Astrocyte (in vitro differentiated cells and primary cell): ENCODE data around the gene GCNT2. TPM values are rescaled to one million over a fixed set of nuclear protein-coding genes. Genes with fewer than 3 reads are reported as not detected.

Experiments used
- DNase-seq: peaks from one replicate; pipeline ENCODE4 v3.0.0-alpha.2; 2010; ENCODE audit warnings: low read depth
- FAIRE-seq: peaks from 2 replicates; lab custom pipeline; 2011; peaks lifted over from hg19 to GRCh38; lab: Jason Lieb, UNC
- H2AFZ ChIP-seq: 2 replicates; pipeline ENCODE4 v1.6.0; 2012; ENCODE audit warnings: low read depth, low read length, inconsistent platforms
- H3K27ac ChIP-seq: 2 replicates; pipeline ENCODE4 v1.5.1; 2011; ENCODE audit warnings: low read depth, low read length, inconsistent platforms
- H3K27me3 ChIP-seq: 2 replicates; pipeline ENCODE4 v1.6.0; 2011; ENCODE audit warnings: low read length, inconsistent platforms; ENCODE audit not compliant: insufficient read depth
- H3K36me3 ChIP-seq: 2 replicates; pipeline ENCODE4 v1.5.1; 2011; ENCODE audit warnings: low read length, inconsistent platforms; ENCODE audit not compliant: insufficient read depth
- H3K4me1 ChIP-seq: 2 replicates; pipeline ENCODE4 v1.5.1; 2011; ENCODE audit warnings: low read length, inconsistent platforms; ENCODE audit not compliant: insufficient read depth
- H3K4me2 ChIP-seq: 2 replicates; pipeline ENCODE4 v1.6.0; 2012; ENCODE audit warnings: low read length, inconsistent platforms
- H3K4me3 ChIP-seq: 2 replicates; pipeline ENCODE4 v1.5.1; 2011; ENCODE audit warnings: low read depth, mild to moderate bottlenecking, low read length, inconsistent platforms; ENCODE audit not compliant: insufficient read depth
- H3K79me2 ChIP-seq: 2 replicates; pipeline ENCODE4 v1.6.0; 2012; ENCODE audit warnings: mild to moderate bottlenecking, low read length, inconsistent platforms; ENCODE audit not compliant: insufficient read depth
- H3K9ac ChIP-seq: 2 replicates; pipeline ENCODE4 v1.6.0; 2012; ENCODE audit warnings: mild to moderate bottlenecking, low read length, inconsistent platforms
- H3K9me3 ChIP-seq: 2 replicates; pipeline ENCODE4 v1.5.1; 2012; ENCODE audit warnings: low read depth, mild to moderate bottlenecking, low read length, inconsistent platforms; ENCODE audit not compliant: insufficient read depth
- H4K20me1 ChIP-seq: 2 replicates; pipeline ENCODE4 v1.6.0; 2012; ENCODE audit warnings: low read length, inconsistent platforms; ENCODE audit not compliant: insufficient read depth
- H3K27ac Mint-ChIP-seq: one replicate; pipeline ENCODE4 v1.8.0; 2021; ENCODE audit warnings: mild to moderate bottlenecking, mixed read lengths; ENCODE audit not compliant: unreplicated experiment
- H3K27me3 Mint-ChIP-seq: one replicate; pipeline ENCODE4 v1.8.0; 2021; ENCODE audit warnings: low read depth, mixed read lengths; ENCODE audit not compliant: unreplicated experiment
- H3K36me3 Mint-ChIP-seq: one replicate; pipeline ENCODE4 v1.8.0; 2021; ENCODE audit warnings: low read depth, mixed read lengths; ENCODE audit not compliant: unreplicated experiment
- H3K4me1 Mint-ChIP-seq: one replicate; pipeline ENCODE4 v1.8.0; 2021; ENCODE audit warnings: low read depth, mixed read lengths; ENCODE audit not compliant: unreplicated experiment
- H3K4me3 Mint-ChIP-seq: one replicate; pipeline ENCODE4 v1.8.0; 2021; ENCODE audit warnings: mild to moderate bottlenecking, moderate library complexity, mixed read lengths; ENCODE audit not compliant: unreplicated experiment
- H3K9me3 Mint-ChIP-seq: one replicate; pipeline ENCODE4 v1.8.0; 2021; ENCODE audit warnings: mild to moderate bottlenecking, mixed read lengths; ENCODE audit not compliant: unreplicated experiment
- CTCF ChIP-seq: IDR thresholded peaks from 2 replicates; pipeline ENCODE4 v1.5.1; 2011; ENCODE audit warnings: low read depth, mild to moderate bottlenecking, inconsistent platforms, low read length, moderate library complexity; ENCODE audit not compliant: insufficient read depth
- EZH2 ChIP-seq: IDR thresholded peaks from 2 replicates; pipeline ENCODE4 v1.6.1; 2012; ENCODE audit warnings: mild to moderate bottlenecking, low read length, inconsistent platforms; ENCODE audit not compliant: insufficient read depth
- total RNA-seq: library from RNA; stranded (reverse); gene quantifications from 2 replicates; pipeline ENCODE4 v1.2.1, GENCODE V29; 2021

Gene GCNT2
- total RNA-seq, 1 donor from 2014 or later = 14.8 TPM

- Mint-ChIP-seq H3K9me3 (peaks cover 2% of the 10 kb centered on the region), H3K4me3 (no peak overlapping the region), H3K27ac (no peak overlapping the region), H3K4me1 (no peaks in the 10 kb centered on the region), H3K27me3 (peaks cover 7% of the 10 kb centered on the region), H3K36me3 (no peaks in the 10 kb centered on the region)
- DNase-seq (no peak), FAIRE-seq (no peak)
- H3K4me3 ChIP-seq = no peak overlapping the region
- no peaks in the 10 kb centered on the region for H3K4me1 ChIP-seq
- H4K20me1 ChIP-seq = no peaks in the 10 kb centered on the region
- no peak overlapping the region for H2AFZ ChIP-seq
- no peak overlapping the region for H3K9ac ChIP-seq
- no peak overlapping the region for H3K4me2 ChIP-seq
- TF ChIP-seq EZH2 = no peak
- no peak for TF ChIP-seq CTCF
- peaks cover 2% of the 10 kb centered on the region for H3K27me3 ChIP-seq
- H3K79me2 ChIP-seq = no peaks in the 10 kb centered on the region
- no peaks in the 10 kb centered on the region for H3K36me3 ChIP-seq
- H3K9me3 ChIP-seq = no peaks in the 10 kb centered on the region
- no peak overlapping the region for H3K27ac ChIP-seq
Measured at GRCh38 chr6:10495029-10495428, 26.1 kb upstream of the GCNT2 start.

- no peak overlapping the region for H3K27ac ChIP-seq
- H3K36me3 ChIP-seq = no peaks in the 10 kb centered on the region
- no peak overlapping the region for H3K4me3 ChIP-seq
- H4K20me1 ChIP-seq = no peaks in the 10 kb centered on the region
- H3K4me3 Mint-ChIP-seq = no peak overlapping the region
- peaks cover 2% of the 10 kb centered on the region for H3K27me3 Mint-ChIP-seq
- H3K9ac ChIP-seq = no peak overlapping the region
- no peak overlapping the region for H2AFZ ChIP-seq
- peaks cover under 1% of the 10 kb centered on the region for H3K4me1 Mint-ChIP-seq
- H3K9me3 ChIP-seq = no peaks in the 10 kb centered on the region
- H3K4me2 ChIP-seq = no peak overlapping the region
- no peaks in the 10 kb centered on the region for H3K4me1 ChIP-seq
- H3K36me3 Mint-ChIP-seq = no peaks in the 10 kb centered on the region
- H3K9me3 Mint-ChIP-seq = no peaks in the 10 kb centered on the region
- FAIRE-seq = no peak
- H3K79me2 ChIP-seq = no peaks in the 10 kb centered on the region
- TF ChIP-seq EZH2 (no peak), CTCF (no peak)
- DNase-seq = no peak
- no peak overlapping the region for H3K27ac Mint-ChIP-seq
- no peaks in the 10 kb centered on the region for H3K27me3 ChIP-seq
Measured at GRCh38 chr6:10505529-10505928, 15.6 kb upstream of the GCNT2 start.

- no peaks in the 10 kb centered on the region for H3K9me3 ChIP-seq
- H2AFZ ChIP-seq = no peak overlapping the region
- H3K27ac Mint-ChIP-seq = no peak overlapping the region
- no peak for TF ChIP-seq CTCF
- no peak for TF ChIP-seq EZH2
- peaks cover 8% of the 10 kb centered on the region for H3K4me1 Mint-ChIP-seq
- FAIRE-seq (no peak), DNase-seq (no peak)
- H3K27me3 ChIP-seq = no peaks in the 10 kb centered on the region
- no peaks in the 10 kb centered on the region for H3K9me3 Mint-ChIP-seq
- H3K4me2 ChIP-seq = no peak overlapping the region
- no peak overlapping the region for H3K9ac ChIP-seq
- no peaks in the 10 kb centered on the region for H3K36me3 ChIP-seq
- H3K4me3 Mint-ChIP-seq = no peak overlapping the region
- H3K36me3 Mint-ChIP-seq = no peaks in the 10 kb centered on the region
- peaks cover 2% of the 10 kb centered on the region for H3K27me3 Mint-ChIP-seq
- peaks cover 4% of the 10 kb centered on the region for H3K4me1 ChIP-seq
- no peaks in the 10 kb centered on the region for H3K79me2 ChIP-seq
- H3K4me3 ChIP-seq = no peak overlapping the region
- H4K20me1 ChIP-seq = no peaks in the 10 kb centered on the region
- H3K27ac ChIP-seq = no peak overlapping the region
Measured at GRCh38 chr6:10507298-10507697, 13.9 kb upstream of the GCNT2 start.
